ENCODE data around the gene KY. TPM values are rescaled to one million over a fixed set of nuclear protein-coding genes. Genes with fewer than 3 reads are reported as not detected.
A peak's percentile ranks its signal among the peaks of the same experiment; 100 is the strongest.

KY gene
- total and polyA plus RNA-seq, 9 donors, result 34.2 to 81.8 (median 51.1) TPM

DNA sequence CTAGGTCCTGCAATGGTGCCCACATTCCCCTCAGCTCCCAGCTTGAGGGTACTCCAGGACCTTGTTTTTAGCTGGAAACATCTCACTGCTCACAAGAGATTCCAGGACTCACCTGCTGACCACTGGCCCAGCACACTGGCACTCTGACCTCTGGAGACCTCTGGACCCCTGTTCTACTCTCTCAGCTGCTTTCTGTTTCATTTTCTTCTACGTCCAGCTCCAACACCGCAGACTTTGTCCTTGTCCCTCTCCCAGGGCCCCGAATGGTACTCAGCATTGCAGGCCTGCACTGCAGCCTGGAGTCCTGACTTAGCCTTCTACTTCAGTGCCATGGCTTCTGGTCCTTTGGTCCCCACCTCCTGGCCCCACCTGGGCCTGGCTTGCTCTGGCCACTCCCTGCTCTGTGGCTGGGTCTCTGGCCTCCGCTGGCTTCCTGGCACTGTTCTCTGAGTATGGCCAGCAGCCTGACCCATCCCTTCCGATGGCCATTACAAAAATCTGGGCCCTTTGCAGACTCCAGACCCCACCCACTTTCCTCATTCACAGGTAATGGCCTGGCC lies 27.9 kb downstream of the KY start:
- Histone ChIP-seq H3K36me3 (ENCODE audit: control insufficient read depth, insufficient read depth, low read length) (peaks cover 59% of the 10 kb centered on the region), H3K27ac (ENCODE audit: low read length) (no peak overlapping the region), H3K4me3 (ENCODE audit: low read length) (no peak overlapping the region), H3K27me3 (ENCODE audit: control insufficient read depth, insufficient read depth, low read length) (no peaks in the 10 kb centered on the region), H3K4me1 (ENCODE audit: control insufficient read depth, insufficient read depth, low read length) (no peaks in the 10 kb centered on the region), H3K9me3 (replicated peaks; ENCODE audit: control insufficient read depth, low read depth, low read length) (no peaks in the 10 kb centered on the region)
- no peak for DNase-seq
- WGBS (ENCODE audit: insufficient coverage), result 81% methylated on average over 5 of the region's 5 CpGs

DNA sequence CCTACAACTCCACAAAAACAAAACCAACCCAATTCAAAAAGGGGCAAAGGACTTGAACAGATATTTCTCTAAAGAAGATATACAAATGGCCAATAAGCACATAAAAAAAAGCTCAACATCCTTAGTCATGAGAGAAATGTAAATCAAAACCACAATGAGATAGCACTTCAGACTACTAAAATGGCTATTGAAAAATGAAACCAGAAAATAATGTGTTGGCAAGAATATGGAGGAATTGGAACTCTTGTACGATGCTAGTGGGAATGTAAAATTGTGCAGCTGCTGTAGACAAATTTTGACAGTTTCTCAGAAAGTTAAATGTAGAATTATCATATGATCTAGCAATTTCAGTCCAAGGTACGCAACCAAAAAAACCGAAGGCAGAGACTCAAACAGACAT lies 29.0 kb downstream of the KY start:
- 29% methylated on average over 1 of the region's 3 CpGs for WGBS (ENCODE audit: insufficient coverage)
- Histone ChIP-seq H3K36me3 (ENCODE audit: control insufficient read depth, insufficient read depth, low read length) (peaks cover 54% of the 10 kb centered on the region), H3K9me3 (replicated peaks; ENCODE audit: control insufficient read depth, low read depth, low read length) (no peaks in the 10 kb centered on the region), H3K4me1 (ENCODE audit: control insufficient read depth, insufficient read depth, low read length) (no peaks in the 10 kb centered on the region), H3K27me3 (ENCODE audit: control insufficient read depth, insufficient read depth, low read length) (no peaks in the 10 kb centered on the region), H3K27ac (ENCODE audit: low read length) (no peak overlapping the region), H3K4me3 (ENCODE audit: low read length) (no peak overlapping the region)
- DNase-seq, result peak; percentile 18

DNA sequence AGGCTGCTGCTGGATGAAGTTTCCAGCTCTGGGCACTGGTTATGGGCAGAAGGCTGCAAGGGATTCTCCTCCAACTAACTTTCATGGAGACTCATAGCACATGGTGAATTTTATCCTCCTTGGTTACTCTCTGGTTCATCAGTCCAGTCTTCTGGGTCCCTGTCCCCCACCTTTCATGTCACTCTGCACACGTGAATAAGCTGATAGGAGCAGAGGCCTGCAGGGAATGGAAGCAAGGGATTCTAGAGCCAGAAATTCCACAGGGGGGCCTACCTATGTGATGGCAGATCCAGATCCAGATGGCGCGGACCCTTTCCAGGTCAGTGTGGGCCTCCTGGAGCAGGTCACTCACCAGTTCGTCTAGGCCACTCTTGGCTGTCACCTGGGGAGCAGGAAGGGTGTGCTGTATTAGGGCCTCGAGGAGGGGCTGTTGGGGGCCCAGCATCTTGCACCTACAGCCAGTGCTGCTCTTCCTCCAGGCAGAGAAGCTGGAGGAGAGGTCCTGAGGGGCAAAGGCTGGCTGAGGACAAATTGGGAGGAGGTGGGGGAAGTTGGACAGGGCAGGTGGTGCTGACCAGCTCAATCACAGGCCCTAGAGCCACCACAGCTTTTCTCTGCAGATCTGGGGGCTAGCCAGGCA lies 30.2 kb downstream of the KY start:
- Histone ChIP-seq H3K9me3 (replicated peaks; ENCODE audit: control insufficient read depth, low read depth, low read length) (no peaks in the 10 kb centered on the region), H3K27me3 (ENCODE audit: control insufficient read depth, insufficient read depth, low read length) (no peaks in the 10 kb centered on the region), H3K27ac (ENCODE audit: low read length) (no peak overlapping the region), H3K4me1 (ENCODE audit: control insufficient read depth, insufficient read depth, low read length) (no peaks in the 10 kb centered on the region), H3K4me3 (ENCODE audit: low read length) (no peak overlapping the region), H3K36me3 (ENCODE audit: control insufficient read depth, insufficient read depth, low read length) (peaks cover 42% of the 10 kb centered on the region)
- WGBS (ENCODE audit: insufficient coverage), result 80% methylated on average over 5 of the region's 5 CpGs
- no peak for DNase-seq

DNA sequence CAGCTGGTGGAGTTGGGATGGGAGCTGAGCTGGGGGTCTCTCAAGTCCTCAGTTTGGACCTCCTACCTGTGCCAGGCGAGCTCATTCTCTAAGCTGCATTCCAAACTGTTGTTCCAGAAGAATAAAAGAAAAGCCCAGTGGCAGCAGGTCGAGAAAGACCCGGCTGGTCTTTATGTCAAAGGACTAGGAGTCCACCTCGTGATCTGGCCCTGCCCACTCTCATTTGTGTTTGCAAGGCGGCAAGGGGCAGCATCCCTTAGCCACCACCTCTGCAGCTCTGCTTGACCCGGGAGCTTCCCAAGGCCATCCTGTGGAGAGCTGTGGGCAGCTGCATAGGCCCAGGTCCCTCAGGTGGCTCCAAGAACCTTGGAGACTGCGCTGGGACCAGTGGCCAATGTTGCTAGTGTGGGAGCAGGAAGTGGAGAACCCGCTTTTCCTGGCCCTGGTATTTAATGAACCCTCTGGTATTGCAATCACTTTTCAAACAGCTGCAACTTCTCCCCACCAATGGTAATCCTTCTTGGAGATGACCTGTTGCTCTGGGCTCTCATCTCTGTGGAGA lies 30.9 kb downstream of the KY start:
- 83% methylated on average over 5 of the region's 8 CpGs for WGBS (ENCODE audit: insufficient coverage)
- H3K4me3 ChIP-seq (ENCODE audit: low read length), result no peak overlapping the region
- no peaks in the 10 kb centered on the region for H3K4me1 ChIP-seq (ENCODE audit: control insufficient read depth, insufficient read depth, low read length)
- H3K27me3 ChIP-seq (ENCODE audit: control insufficient read depth, insufficient read depth, low read length), result no peaks in the 10 kb centered on the region
- H3K27ac ChIP-seq (ENCODE audit: low read length), result no peak overlapping the region
- no peaks in the 10 kb centered on the region for H3K9me3 ChIP-seq (replicated peaks; ENCODE audit: control insufficient read depth, low read depth, low read length)
- peaks cover 43% of the 10 kb centered on the region for H3K36me3 ChIP-seq (ENCODE audit: control insufficient read depth, insufficient read depth, low read length)
- no peak for DNase-seq

DNA sequence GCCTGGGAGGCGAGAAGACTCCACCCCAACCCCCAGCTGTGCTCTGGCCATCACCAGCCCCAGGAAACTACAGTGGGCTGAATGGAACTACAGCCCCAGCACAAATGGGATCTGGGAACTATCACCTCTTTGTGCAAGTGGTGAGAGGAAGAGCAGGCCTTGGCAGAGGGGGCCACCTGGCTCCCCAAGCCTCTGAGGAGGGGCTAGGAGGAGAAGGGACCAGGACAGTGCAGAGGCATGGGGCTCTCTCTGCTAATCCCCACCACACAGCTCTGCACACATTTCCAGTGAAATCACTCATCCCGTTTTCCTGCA lies 31.6 kb downstream of the KY start:
- Histone ChIP-seq H3K27ac (ENCODE audit: low read length) (no peak overlapping the region), H3K4me1 (ENCODE audit: control insufficient read depth, insufficient read depth, low read length) (no peaks in the 10 kb centered on the region), H3K36me3 (ENCODE audit: control insufficient read depth, insufficient read depth, low read length) (peaks cover 41% of the 10 kb centered on the region), H3K27me3 (ENCODE audit: control insufficient read depth, insufficient read depth, low read length) (no peaks in the 10 kb centered on the region), H3K4me3 (ENCODE audit: low read length) (no peak overlapping the region), H3K9me3 (replicated peaks; ENCODE audit: control insufficient read depth, low read depth, low read length) (no peaks in the 10 kb centered on the region)
- WGBS (ENCODE audit: insufficient coverage), result no CpG with 5 or more reads among the region's 2 CpGs
- DNase-seq, result no peak

DNA sequence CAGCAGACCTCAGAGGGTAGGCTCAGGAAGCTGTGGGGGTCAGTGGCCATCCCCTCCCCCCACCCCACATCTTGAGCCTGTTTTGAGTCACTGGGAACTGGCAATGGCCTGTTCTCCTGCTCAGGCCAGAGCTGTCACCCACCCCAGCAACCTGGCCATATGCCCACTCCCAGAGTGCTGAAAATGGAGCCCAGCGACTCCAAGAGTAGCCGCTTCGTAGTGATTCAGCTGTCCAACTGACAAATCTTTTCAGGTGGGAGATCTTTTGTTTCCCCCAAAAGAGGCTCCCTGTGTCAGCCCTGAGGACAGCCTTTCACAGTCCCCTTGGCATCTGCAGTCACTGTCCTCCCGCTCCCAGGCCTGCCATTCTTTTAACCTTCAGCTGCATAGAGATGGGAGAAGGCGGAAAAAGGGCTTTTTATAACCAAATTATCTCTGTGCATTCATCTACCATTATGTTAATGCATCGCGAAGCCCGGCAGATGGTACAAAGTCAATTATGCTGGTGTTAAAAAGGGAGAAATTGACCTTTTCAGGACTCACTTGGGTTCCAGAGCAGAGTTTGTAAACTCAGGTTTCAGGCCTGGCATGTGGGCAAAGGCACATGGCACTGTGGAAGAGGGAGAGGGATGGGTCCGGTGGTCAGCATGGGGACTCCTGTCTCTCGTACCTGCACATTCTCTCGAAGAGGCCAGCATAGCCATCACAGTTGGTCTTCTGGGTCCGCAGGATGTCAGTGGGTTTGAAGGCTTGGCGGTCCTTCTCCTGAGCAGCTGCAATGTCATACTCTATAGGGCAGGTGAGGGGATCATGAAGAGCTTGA lies 32.1 kb downstream of the KY start:
- Histone ChIP-seq H3K36me3 (ENCODE audit: control insufficient read depth, insufficient read depth, low read length) (peaks cover 41% of the 10 kb centered on the region), H3K27ac (ENCODE audit: low read length) (no peak overlapping the region), H3K27me3 (ENCODE audit: control insufficient read depth, insufficient read depth, low read length) (no peaks in the 10 kb centered on the region), H3K4me3 (ENCODE audit: low read length) (no peak overlapping the region), H3K4me1 (ENCODE audit: control insufficient read depth, insufficient read depth, low read length) (no peaks in the 10 kb centered on the region), H3K9me3 (replicated peaks; ENCODE audit: control insufficient read depth, low read depth, low read length) (no peaks in the 10 kb centered on the region)
- 92% methylated on average over 8 of the region's 13 CpGs for WGBS (ENCODE audit: insufficient coverage)
- DNase-seq, result no peak

DNA sequence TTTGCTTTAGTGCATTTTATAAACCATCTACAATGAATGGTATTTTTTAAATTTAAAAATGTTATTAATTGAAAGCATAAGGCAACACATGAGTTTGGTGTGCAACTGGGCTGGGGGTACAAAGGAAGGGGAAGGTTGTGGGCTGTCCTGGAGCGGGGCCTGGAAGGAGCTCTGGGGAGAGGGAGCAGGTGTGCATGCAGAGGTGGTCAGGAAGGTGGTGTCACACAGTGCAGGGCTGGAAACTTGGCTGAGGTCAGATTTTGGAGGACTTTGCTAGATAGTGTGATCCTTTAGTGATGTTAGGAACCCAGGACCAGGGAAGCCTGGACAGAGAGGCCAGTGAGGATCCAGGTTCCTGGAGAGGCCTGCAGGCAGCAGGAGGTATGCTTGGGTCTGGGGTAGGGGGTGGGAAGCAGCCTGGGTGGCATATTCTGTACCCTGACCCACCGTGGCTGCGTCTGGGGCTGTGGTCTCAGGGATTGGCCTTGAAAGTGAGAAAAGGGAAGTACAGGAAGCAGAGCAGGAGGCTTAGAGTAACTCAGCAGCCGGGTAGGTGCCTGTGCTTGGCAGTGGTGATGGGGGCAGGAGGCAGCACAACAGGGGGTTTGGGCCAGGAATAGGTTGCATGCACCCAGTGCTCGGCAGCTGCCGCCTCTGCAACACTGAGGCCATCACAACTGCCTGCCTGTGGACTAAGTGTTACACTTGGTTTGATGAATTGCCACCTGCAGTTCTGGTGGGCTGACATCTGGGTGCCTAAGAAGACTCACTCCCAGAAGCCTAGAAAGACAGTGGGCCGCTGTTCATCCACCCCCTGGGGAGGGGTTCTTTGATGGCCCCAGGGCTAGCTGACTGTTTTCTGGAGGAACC lies 33.0 kb downstream of the KY start:
- Histone ChIP-seq H3K4me1 (ENCODE audit: control insufficient read depth, insufficient read depth, low read length) (no peaks in the 10 kb centered on the region), H3K4me3 (ENCODE audit: low read length) (no peak overlapping the region), H3K36me3 (ENCODE audit: control insufficient read depth, insufficient read depth, low read length) (peaks cover 48% of the 10 kb centered on the region), H3K9me3 (replicated peaks; ENCODE audit: control insufficient read depth, low read depth, low read length) (no peaks in the 10 kb centered on the region), H3K27ac (ENCODE audit: low read length) (no peak overlapping the region), H3K27me3 (ENCODE audit: control insufficient read depth, insufficient read depth, low read length) (no peaks in the 10 kb centered on the region)
- WGBS (ENCODE audit: insufficient coverage), result 67% methylated on average over 7 of the region's 7 CpGs
- DNase-seq, result no peak

DNA sequence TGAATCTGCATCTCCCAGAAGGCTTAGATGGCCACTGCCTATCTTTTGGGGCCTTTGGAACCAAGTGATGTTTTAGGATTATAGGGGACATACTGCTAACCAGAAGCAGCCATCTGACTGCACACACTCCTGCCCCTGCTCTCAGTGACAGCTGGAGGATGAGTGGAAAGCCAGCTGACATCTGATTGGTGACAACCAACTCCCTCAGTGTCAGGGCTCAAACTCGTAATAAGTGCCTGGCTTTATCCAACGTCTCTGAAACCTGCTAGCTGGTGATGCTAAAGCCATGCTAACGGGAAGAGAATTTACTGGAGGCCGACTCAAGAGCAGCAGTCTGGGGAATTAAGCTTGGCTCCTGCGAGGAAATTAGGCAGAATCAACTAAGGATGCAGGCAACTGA lies 35.1 kb downstream of the KY start:
- Histone ChIP-seq H3K27me3 (ENCODE audit: control insufficient read depth, insufficient read depth, low read length) (no peaks in the 10 kb centered on the region), H3K4me3 (ENCODE audit: low read length) (no peak overlapping the region), H3K9me3 (replicated peaks; ENCODE audit: control insufficient read depth, low read depth, low read length) (no peaks in the 10 kb centered on the region), H3K4me1 (ENCODE audit: control insufficient read depth, insufficient read depth, low read length) (no peaks in the 10 kb centered on the region), H3K36me3 (ENCODE audit: control insufficient read depth, insufficient read depth, low read length) (peaks cover 51% of the 10 kb centered on the region), H3K27ac (ENCODE audit: low read length) (no peak overlapping the region)
- no peak for DNase-seq
- 44% methylated on average over 4 of the region's 5 CpGs for WGBS (ENCODE audit: insufficient coverage)

DNA sequence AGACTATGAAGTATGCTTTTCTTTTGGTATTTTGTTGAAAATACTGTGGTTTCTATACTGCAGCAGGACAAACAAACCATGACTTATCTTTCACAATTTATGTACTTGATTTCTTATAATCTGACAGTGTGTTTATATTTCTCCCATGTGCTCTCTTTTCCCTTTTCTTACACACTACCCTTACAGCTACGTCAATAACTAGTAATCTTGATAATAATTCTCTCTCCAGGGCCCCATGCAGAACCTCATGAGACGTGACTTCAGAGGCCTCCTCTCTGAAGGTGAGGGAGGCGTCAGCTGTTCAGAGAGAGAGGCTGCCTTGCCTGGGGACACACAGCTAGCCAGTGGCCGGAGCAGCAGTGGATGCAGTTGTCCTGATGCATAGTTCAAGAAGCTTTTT lies 35.9 kb downstream of the KY start:
- peaks cover 47% of the 10 kb centered on the region for H3K36me3 ChIP-seq (ENCODE audit: control insufficient read depth, insufficient read depth, low read length)
- WGBS (ENCODE audit: insufficient coverage), result 80% methylated on average over 1 of the region's 4 CpGs
- DNase-seq, result no peak

More for the DNA sequence above, 35.9 kb downstream of the KY start:
- H3K9me3 ChIP-seq (replicated peaks; ENCODE audit: control insufficient read depth, low read depth, low read length), result no peaks in the 10 kb centered on the region
- H3K4me1 ChIP-seq (ENCODE audit: control insufficient read depth, insufficient read depth, low read length), result peaks cover 7% of the 10 kb centered on the region
- H3K27ac ChIP-seq (ENCODE audit: low read length), result no peak overlapping the region
- no peaks in the 10 kb centered on the region for H3K27me3 ChIP-seq (ENCODE audit: control insufficient read depth, insufficient read depth, low read length)
- no peak overlapping the region for H3K4me3 ChIP-seq (ENCODE audit: low read length)
